ENCODE results near the gene MAPK4. TPM values are rescaled to one million over a fixed set of nuclear protein-coding genes. Genes with fewer than 3 reads are reported as not detected.

MAPK4 gene
- total RNA-seq, 1 experiment from 2014 or later = 4.2 TPM

- H3K36me3 Mint-ChIP-seq = no peaks in the 10 kb centered on the region
- POLR2A ChIA-PET = no interaction called here
- no peak overlapping the region for H3K4me3 Mint-ChIP-seq
- TF ChIP-seq ZNF281 (CRISPR knock-in tag; IDR thresholded peaks at IDR 0.05) = no peak
- TF ChIP-seq, protein P1, sequence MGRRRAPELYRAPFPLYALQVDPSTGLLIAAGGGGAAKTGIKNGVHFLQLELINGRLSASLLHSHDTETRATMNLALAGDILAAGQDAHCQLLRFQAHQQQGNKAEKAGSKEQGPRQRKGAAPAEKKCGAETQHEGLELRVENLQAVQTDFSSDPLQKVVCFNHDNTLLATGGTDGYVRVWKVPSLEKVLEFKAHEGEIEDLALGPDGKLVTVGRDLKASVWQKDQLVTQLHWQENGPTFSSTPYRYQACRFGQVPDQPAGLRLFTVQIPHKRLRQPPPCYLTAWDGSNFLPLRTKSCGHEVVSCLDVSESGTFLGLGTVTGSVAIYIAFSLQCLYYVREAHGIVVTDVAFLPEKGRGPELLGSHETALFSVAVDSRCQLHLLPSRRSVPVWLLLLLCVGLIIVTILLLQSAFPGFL (CRISPR knock-in tag; IDR thresholded peaks at IDR 0.05; ENCODE audit: borderline replicate concordance) = no peak
- TF ChIP-seq, protein P2, sequence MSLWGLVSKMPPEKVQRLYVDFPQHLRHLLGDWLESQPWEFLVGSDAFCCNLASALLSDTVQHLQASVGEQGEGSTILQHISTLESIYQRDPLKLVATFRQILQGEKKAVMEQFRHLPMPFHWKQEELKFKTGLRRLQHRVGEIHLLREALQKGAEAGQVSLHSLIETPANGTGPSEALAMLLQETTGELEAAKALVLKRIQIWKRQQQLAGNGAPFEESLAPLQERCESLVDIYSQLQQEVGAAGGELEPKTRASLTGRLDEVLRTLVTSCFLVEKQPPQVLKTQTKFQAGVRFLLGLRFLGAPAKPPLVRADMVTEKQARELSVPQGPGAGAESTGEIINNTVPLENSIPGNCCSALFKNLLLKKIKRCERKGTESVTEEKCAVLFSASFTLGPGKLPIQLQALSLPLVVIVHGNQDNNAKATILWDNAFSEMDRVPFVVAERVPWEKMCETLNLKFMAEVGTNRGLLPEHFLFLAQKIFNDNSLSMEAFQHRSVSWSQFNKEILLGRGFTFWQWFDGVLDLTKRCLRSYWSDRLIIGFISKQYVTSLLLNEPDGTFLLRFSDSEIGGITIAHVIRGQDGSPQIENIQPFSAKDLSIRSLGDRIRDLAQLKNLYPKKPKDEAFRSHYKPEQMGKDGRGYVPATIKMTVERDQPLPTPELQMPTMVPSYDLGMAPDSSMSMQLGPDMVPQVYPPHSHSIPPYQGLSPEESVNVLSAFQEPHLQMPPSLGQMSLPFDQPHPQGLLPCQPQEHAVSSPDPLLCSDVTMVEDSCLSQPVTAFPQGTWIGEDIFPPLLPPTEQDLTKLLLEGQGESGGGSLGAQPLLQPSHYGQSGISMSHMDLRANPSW (CRISPR knock-in tag; conservative IDR thresholded peaks at IDR 0.05; ENCODE audit: low read depth) = no peak
- no peaks in the 10 kb centered on the region; the same call in 1 of the 2 replicates for H3K27me3 Mint-ChIP-seq (ENCODE audit: low read depth)
- CTCF ChIA-PET = interaction anchor here (1.0 to 1.9 kb wide), 2 partner anchors 11 to 212 kb away, joined by 3 to 5 read pairs; no protein-coding TSS in a partner anchor
- peaks cover 15% of the 10 kb centered on the region for H3K9me3 Mint-ChIP-seq
- no peak for ATAC-seq
- H3K4me1 Mint-ChIP-seq = peaks cover 21% of the 10 kb centered on the region
- H3K27ac Mint-ChIP-seq = no peak overlapping the region
- DNase-seq (ENCODE audit: low spot score) = no peak
These were observed 95.0 kb downstream of the MAPK4 start for GRCh38 chr18:50654658-50655550.

GRCh38 chr18:50656396-50656795, 96.5 kb downstream of the MAPK4 start:
- DNase-seq (ENCODE audit: low spot score) (no peak), ATAC-seq (no peak)
- ChIA-PET CTCF (no interaction called here), POLR2A (no interaction called here)
- Mint-ChIP-seq H3K4me1 (peaks cover 27% of the 10 kb centered on the region), H3K4me3 (no peak overlapping the region), H3K27ac (no peak overlapping the region), H3K36me3 (no peaks in the 10 kb centered on the region), H3K9me3 (peaks cover 15% of the 10 kb centered on the region), H3K27me3 (ENCODE audit: low read depth) (no peaks in the 10 kb centered on the region; the same call in 1 of the 2 replicates)
- TF ChIP-seq, protein P3, sequence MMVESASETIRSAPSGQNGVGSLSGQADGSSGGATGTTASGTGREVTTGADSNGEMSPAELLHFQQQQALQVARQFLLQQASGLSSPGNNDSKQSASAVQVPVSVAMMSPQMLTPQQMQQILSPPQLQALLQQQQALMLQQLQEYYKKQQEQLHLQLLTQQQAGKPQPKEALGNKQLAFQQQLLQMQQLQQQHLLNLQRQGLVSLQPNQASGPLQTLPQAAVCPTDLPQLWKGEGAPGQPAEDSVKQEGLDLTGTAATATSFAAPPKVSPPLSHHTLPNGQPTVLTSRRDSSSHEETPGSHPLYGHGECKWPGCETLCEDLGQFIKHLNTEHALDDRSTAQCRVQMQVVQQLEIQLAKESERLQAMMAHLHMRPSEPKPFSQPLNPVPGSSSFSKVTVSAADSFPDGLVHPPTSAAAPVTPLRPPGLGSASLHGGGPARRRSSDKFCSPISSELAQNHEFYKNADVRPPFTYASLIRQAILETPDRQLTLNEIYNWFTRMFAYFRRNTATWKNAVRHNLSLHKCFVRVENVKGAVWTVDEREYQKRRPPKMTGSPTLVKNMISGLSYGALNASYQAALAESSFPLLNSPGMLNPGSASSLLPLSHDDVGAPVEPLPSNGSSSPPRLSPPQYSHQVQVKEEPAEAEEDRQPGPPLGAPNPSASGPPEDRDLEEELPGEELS (CRISPR knock-in tag; IDR thresholded peaks at IDR 0.05) = no peak
- TF ChIP-seq, protein P4, sequence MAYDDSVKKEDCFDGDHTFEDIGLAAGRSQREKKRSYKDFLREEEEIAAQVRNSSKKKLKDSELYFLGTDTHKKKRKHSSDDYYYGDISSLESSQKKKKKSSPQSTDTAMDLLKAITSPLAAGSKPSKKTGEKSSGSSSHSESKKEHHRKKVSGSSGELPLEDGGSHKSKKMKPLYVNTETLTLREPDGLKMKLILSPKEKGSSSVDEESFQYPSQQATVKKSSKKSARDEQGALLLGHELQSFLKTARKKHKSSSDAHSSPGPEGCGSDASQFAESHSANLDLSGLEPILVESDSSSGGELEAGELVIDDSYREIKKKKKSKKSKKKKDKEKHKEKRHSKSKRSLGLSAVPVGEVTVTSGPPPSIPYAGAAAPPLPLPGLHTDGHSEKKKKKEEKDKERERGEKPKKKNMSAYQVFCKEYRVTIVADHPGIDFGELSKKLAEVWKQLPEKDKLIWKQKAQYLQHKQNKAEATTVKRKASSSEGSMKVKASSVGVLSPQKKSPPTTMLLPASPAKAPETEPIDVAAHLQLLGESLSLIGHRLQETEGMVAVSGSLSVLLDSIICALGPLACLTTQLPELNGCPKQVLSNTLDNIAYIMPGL (CRISPR knock-in tag; IDR thresholded peaks at IDR 0.05) = no peak
- TF ChIP-seq ZNF232 (CRISPR knock-in tag; IDR thresholded peaks at IDR 0.05) (no peak), ZNF423 (CRISPR knock-in tag; IDR thresholded peaks at IDR 0.05) (no peak), ZNF219 (CRISPR knock-in tag; IDR thresholded peaks at IDR 0.05; ENCODE audit: borderline replicate concordance) (no peak), TCF7 (CRISPR knock-in tag; IDR thresholded peaks at IDR 0.05; ENCODE audit: low read depth) (no peak), MYBL2 (CRISPR knock-in tag; IDR thresholded peaks at IDR 0.05) (no peak), ZNF416 (CRISPR knock-in tag; IDR thresholded peaks at IDR 0.05) (no peak), SP1 (CRISPR knock-in tag; conservative IDR thresholded peaks at IDR 0.05) (no peak)
- TF ChIP-seq, protein P5, sequence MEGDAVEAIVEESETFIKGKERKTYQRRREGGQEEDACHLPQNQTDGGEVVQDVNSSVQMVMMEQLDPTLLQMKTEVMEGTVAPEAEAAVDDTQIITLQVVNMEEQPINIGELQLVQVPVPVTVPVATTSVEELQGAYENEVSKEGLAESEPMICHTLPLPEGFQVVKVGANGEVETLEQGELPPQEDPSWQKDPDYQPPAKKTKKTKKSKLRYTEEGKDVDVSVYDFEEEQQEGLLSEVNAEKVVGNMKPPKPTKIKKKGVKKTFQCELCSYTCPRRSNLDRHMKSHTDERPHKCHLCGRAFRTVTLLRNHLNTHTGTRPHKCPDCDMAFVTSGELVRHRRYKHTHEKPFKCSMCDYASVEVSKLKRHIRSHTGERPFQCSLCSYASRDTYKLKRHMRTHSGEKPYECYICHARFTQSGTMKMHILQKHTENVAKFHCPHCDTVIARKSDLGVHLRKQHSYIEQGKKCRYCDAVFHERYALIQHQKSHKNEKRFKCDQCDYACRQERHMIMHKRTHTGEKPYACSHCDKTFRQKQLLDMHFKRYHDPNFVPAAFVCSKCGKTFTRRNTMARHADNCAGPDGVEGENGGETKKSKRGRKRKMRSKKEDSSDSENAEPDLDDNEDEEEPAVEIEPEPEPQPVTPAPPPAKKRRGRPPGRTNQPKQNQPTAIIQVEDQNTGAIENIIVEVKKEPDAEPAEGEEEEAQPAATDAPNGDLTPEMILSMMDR (IDR thresholded peaks at IDR 0.05) = no peak
- TF ChIP-seq, protein P6, sequence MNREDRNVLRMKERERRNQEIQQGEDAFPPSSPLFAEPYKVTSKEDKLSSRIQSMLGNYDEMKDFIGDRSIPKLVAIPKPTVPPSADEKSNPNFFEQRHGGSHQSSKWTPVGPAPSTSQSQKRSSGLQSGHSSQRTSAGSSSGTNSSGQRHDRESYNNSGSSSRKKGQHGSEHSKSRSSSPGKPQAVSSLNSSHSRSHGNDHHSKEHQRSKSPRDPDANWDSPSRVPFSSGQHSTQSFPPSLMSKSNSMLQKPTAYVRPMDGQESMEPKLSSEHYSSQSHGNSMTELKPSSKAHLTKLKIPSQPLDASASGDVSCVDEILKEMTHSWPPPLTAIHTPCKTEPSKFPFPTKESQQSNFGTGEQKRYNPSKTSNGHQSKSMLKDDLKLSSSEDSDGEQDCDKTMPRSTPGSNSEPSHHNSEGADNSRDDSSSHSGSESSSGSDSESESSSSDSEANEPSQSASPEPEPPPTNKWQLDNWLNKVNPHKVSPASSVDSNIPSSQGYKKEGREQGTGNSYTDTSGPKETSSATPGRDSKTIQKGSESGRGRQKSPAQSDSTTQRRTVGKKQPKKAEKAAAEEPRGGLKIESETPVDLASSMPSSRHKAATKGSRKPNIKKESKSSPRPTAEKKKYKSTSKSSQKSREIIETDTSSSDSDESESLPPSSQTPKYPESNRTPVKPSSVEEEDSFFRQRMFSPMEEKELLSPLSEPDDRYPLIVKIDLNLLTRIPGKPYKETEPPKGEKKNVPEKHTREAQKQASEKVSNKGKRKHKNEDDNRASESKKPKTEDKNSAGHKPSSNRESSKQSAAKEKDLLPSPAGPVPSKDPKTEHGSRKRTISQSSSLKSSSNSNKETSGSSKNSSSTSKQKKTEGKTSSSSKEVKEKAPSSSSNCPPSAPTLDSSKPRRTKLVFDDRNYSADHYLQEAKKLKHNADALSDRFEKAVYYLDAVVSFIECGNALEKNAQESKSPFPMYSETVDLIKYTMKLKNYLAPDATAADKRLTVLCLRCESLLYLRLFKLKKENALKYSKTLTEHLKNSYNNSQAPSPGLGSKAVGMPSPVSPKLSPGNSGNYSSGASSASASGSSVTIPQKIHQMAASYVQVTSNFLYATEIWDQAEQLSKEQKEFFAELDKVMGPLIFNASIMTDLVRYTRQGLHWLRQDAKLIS (CRISPR knock-in tag; IDR thresholded peaks at IDR 0.05; ENCODE audit: borderline replicate concordance) = no peak
